Dendritic cell treated with granulocyte-macrophage colony-stimulating factor and Interleukin-4, amounts not matched to agents 40 ng/mL and 50 ng/mL, for 4 days (primary cell): ENCODE results near the gene TP63.

ENCODE experiments used
- H3K27ac Mint-ChIP-seq: one replicate; pipeline ENCODE4 v1.8.0; 2022; ENCODE audit warnings: mild to moderate bottlenecking, mixed read lengths
- H3K27me3 Mint-ChIP-seq: one replicate; pipeline ENCODE4 v1.8.0; 2022; ENCODE audit warnings: mild to moderate bottlenecking, mixed read lengths
- H3K36me3 Mint-ChIP-seq: one replicate; pipeline ENCODE4 v1.8.0; 2022; ENCODE audit warnings: low read depth, mixed read lengths
- H3K4me1 Mint-ChIP-seq: one replicate; pipeline ENCODE4 v1.8.0; 2022; ENCODE audit warnings: low read depth, mixed read lengths
- H3K4me3 Mint-ChIP-seq: one replicate; pipeline ENCODE4 v1.8.0; 2022; ENCODE audit warnings: mild to moderate bottlenecking, moderate library complexity, mixed read lengths
- H3K9me3 Mint-ChIP-seq: one replicate; pipeline ENCODE4 v1.8.0; 2022; ENCODE audit warnings: mixed read lengths
- intact Hi-C: fragments of 100-400 bp; cut with micrococcal nuclease; formaldehyde crosslinking; loops from one replicate; pipeline ENCODE4 v1.15.0; 2022

The TP63 gene

GRCh38 chr3:189776149-189776824 is 145.1 kb downstream of the TP63 start:
- no peak overlapping the region for H3K27ac Mint-ChIP-seq
- peaks cover 12% of the 10 kb centered on the region for H3K4me1 Mint-ChIP-seq
- intact Hi-C loops: no loop called here
- H3K27me3 Mint-ChIP-seq: no peaks in the 10 kb centered on the region
- no peaks in the 10 kb centered on the region for H3K36me3 Mint-ChIP-seq
- no peak overlapping the region for H3K4me3 Mint-ChIP-seq
- no peaks in the 10 kb centered on the region for H3K9me3 Mint-ChIP-seq

- intact Hi-C loops: no loop called here
- H3K27ac Mint-ChIP-seq: no peak overlapping the region
- no peak overlapping the region for H3K4me3 Mint-ChIP-seq
- no peaks in the 10 kb centered on the region for H3K36me3 Mint-ChIP-seq
- H3K4me1 Mint-ChIP-seq: peaks cover 12% of the 10 kb centered on the region
- no peaks in the 10 kb centered on the region for H3K27me3 Mint-ChIP-seq
- H3K9me3 Mint-ChIP-seq: no peaks in the 10 kb centered on the region
Observed at GRCh38 chr3:189778340-189778950, 147.3 kb downstream of the TP63 start.

GRCh38 chr3:189779166-189779565 is 148.0 kb downstream of the TP63 start:
- H3K4me3 Mint-ChIP-seq: no peak overlapping the region
- no peak overlapping the region for H3K27ac Mint-ChIP-seq
- peaks cover 12% of the 10 kb centered on the region for H3K4me1 Mint-ChIP-seq
- intact Hi-C loops: no loop called here
- no peaks in the 10 kb centered on the region for H3K27me3 Mint-ChIP-seq
- no peaks in the 10 kb centered on the region for H3K9me3 Mint-ChIP-seq
- no peaks in the 10 kb centered on the region for H3K36me3 Mint-ChIP-seq

- intact Hi-C loops: no loop called here
- H3K9me3 Mint-ChIP-seq: no peaks in the 10 kb centered on the region
- H3K4me1 Mint-ChIP-seq: peaks cover 12% of the 10 kb centered on the region
- no peaks in the 10 kb centered on the region for H3K36me3 Mint-ChIP-seq
- H3K27me3 Mint-ChIP-seq: no peaks in the 10 kb centered on the region
- H3K27ac Mint-ChIP-seq: no peak overlapping the region
- no peak overlapping the region for H3K4me3 Mint-ChIP-seq
Observed at GRCh38 chr3:189780546-189781270, 149.5 kb downstream of the TP63 start.

- peaks cover 12% of the 10 kb centered on the region for H3K4me1 Mint-ChIP-seq
- H3K36me3 Mint-ChIP-seq: no peaks in the 10 kb centered on the region
- H3K27me3 Mint-ChIP-seq: no peaks in the 10 kb centered on the region
- H3K27ac Mint-ChIP-seq: no peak overlapping the region
- intact Hi-C loops: no loop called here
- H3K9me3 Mint-ChIP-seq: no peaks in the 10 kb centered on the region
- no peak overlapping the region for H3K4me3 Mint-ChIP-seq
Observed at GRCh38 chr3:189781415-189781814, 150.2 kb downstream of the TP63 start.

- Mint-ChIP-seq H3K4me3 (no peak overlapping the region), H3K27ac (no peak overlapping the region), H3K9me3 (no peaks in the 10 kb centered on the region), H3K36me3 (no peaks in the 10 kb centered on the region), H3K27me3 (peaks cover 4% of the 10 kb centered on the region), H3K4me1 (peaks cover 6% of the 10 kb centered on the region)
- intact Hi-C loops: no loop called here
Observed at GRCh38 chr3:189786479-189787064, 155.4 kb downstream of the TP63 start.

- Mint-ChIP-seq H3K4me3 (no peak overlapping the region), H3K4me1 (peaks cover 6% of the 10 kb centered on the region)
Observed at GRCh38 chr3:189787191-189787590, 156.0 kb downstream of the TP63 start.

GRCh38 chr3:189787632-189788031 is 156.4 kb downstream of the TP63 start:
- Mint-ChIP-seq H3K9me3 (no peaks in the 10 kb centered on the region), H3K4me3 (no peak overlapping the region), H3K36me3 (no peaks in the 10 kb centered on the region), H3K4me1 (peaks cover 6% of the 10 kb centered on the region), H3K27me3 (peaks cover 4% of the 10 kb centered on the region), H3K27ac (no peak overlapping the region)
- intact Hi-C loops: no loop called here

More at GRCh38 chr3:189787191-189787590, 156.0 kb downstream of the TP63 start:
- intact Hi-C loops: no loop called here
- Mint-ChIP-seq H3K27me3 (peaks cover 4% of the 10 kb centered on the region), H3K9me3 (no peaks in the 10 kb centered on the region), H3K36me3 (no peaks in the 10 kb centered on the region), H3K27ac (no peak overlapping the region)

GRCh38 chr3:189789432-189789831 is 158.2 kb downstream of the TP63 start:
- Mint-ChIP-seq H3K4me1 (peaks cover 6% of the 10 kb centered on the region), H3K27ac (no peak overlapping the region), H3K27me3 (peaks cover 4% of the 10 kb centered on the region), H3K9me3 (no peaks in the 10 kb centered on the region), H3K4me3 (no peak overlapping the region), H3K36me3 (no peaks in the 10 kb centered on the region)
- intact Hi-C loops: no loop called here

GRCh38 chr3:189790658-189791057 is 159.5 kb downstream of the TP63 start:
- H3K27me3 Mint-ChIP-seq: peaks cover 4% of the 10 kb centered on the region
- H3K4me1 Mint-ChIP-seq: peaks cover 6% of the 10 kb centered on the region
- no peak overlapping the region for H3K27ac Mint-ChIP-seq
- no peaks in the 10 kb centered on the region for H3K9me3 Mint-ChIP-seq
- intact Hi-C loops: no loop called here
- peak overlapping the region; percentile 15 for H3K4me3 Mint-ChIP-seq
- H3K36me3 Mint-ChIP-seq: no peaks in the 10 kb centered on the region

GRCh38 chr3:189792046-189792929 is 161.1 kb downstream of the TP63 start:
- Mint-ChIP-seq H3K36me3 (no peaks in the 10 kb centered on the region), H3K4me1 (peaks cover 6% of the 10 kb centered on the region)

GRCh38 chr3:189794518-189794917 is 163.3 kb downstream of the TP63 start:
- Mint-ChIP-seq H3K36me3 (no peaks in the 10 kb centered on the region), H3K4me1 (peaks cover 6% of the 10 kb centered on the region), H3K9me3 (no peaks in the 10 kb centered on the region), H3K27me3 (peaks cover 2% of the 10 kb centered on the region), H3K4me3 (no peak overlapping the region), H3K27ac (no peak overlapping the region)
- intact Hi-C loops: no loop called here

More at GRCh38 chr3:189792046-189792929, 161.1 kb downstream of the TP63 start:
- H3K27me3 Mint-ChIP-seq: peaks cover 4% of the 10 kb centered on the region
- intact Hi-C loops: no loop called here
- H3K27ac Mint-ChIP-seq: no peak overlapping the region
- H3K9me3 Mint-ChIP-seq: no peaks in the 10 kb centered on the region
- H3K4me3 Mint-ChIP-seq: no peak overlapping the region

GRCh38 chr3:189797103-189797750 is 166.0 kb downstream of the TP63 start:
- intact Hi-C loops: no loop called here
- Mint-ChIP-seq H3K9me3 (no peaks in the 10 kb centered on the region), H3K36me3 (no peaks in the 10 kb centered on the region), H3K4me1 (no peaks in the 10 kb centered on the region), H3K27me3 (no peaks in the 10 kb centered on the region), H3K27ac (no peak overlapping the region), H3K4me3 (no peak overlapping the region)
